HG03460 (cell line): ENCODE measurements around the gene CADM2.
"Not testable (repeated sequence)": the region's sequence is repeated elsewhere in the genome, so short reads cannot be mapped to it uniquely, and the experiment has no call there.

ENCODE experiments used
- ATAC-seq: cut with Tn5 transposase; IDR thresholded peaks from one replicate; pipeline ENCODE4 v1.9.1; 2021; ENCODE audit not compliant: unreplicated experiment

The CADM2 gene

DNA sequence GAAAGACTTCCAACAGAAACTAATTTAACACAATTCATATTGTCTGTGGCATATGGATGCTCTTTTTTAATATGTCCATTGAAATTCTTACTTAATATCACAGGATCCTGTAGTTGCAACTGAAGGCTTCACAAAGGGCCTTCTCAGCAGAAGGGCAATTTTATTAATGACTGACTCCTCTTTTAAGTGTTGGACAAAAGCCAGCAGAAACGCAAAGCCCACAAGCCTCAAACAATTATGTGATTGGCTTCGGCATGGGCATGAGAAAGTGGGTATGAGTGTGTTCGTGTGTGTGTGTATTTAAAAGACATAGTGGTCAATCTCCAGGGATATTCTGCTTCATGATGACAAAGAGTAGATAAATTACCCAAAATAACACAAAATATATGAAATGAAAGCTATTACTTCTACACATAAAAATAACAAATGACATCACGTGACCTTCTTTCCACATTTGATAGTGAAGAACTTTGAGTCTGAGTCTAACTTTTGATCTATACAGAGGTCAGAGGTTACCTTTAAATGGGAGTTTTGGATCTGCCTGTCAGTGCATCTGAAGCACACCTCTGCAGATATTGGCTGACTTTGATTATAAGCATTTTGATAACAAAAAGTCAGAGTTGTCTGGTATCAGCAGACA is 496.9 kb downstream of the CADM2 start:
- no peak for ATAC-seq

DNA sequence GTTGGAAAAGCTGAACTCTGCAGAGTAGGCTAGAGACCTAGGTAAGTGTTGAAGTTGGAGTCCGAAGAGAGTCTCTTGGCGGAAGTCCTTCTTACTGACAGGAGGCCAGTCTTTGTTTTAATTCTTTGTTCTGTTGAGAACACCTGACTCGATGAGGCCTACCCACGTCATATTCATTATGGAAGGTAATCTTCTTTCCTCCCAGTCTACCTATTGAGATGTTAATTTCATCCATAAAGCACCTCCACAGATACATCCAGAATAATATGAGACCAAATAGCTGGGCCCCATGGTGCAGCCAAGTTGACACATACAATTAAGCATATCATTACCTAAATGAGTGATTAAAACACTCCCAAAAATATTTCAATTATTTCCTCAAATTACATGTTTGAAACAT is 515.5 kb downstream of the CADM2 start:
- no peak for ATAC-seq

DNA sequence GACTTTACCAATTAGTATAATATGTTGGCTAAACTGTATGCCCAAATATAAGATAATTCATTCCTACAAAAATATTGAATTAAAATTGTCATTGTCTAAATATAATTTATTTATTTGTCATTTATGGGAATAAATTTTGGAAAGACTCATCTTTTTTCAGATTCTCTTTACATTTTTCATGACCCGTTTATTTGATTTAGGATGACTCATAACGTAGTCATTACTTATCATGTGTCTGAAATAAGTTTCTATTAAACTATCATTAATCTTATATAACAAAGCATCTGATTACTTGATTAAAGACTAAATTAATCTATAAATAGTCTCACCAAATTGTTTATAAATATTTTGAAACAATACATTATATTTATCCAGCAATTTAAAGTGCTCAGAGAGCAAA is 516.6 kb downstream of the CADM2 start:
- ATAC-seq, result no peak

DNA sequence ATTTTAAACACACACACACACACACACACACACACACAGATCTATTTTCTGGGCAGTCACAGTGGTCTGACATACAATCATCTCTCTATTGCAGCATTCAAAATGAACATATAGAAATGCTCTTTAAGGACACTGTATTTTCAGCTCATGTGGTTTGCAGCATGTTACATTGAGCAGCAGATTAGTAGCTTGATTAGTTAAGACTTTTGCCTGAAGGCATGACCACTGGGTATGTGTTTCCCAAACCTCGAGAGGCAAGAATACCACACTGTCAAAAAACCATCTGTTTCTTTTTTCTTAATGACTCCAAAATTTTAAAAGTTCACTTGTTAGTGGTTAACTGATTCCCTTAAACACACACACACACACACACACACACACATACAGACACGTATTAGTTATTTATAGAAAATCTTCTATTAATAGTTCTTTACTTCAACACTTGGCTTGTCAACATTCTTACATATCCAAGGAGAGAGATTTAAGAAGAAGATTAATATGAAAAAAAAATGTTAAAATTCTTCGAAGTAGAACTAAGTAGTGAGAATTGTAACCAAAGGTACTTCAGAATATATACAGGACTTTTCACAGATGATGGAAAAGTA is 518.2 kb downstream of the CADM2 start:
- no peak for ATAC-seq

GRCh38 chr3:85481411-85482212 is 522.8 kb downstream of the CADM2 start:
- no peak for ATAC-seq

DNA sequence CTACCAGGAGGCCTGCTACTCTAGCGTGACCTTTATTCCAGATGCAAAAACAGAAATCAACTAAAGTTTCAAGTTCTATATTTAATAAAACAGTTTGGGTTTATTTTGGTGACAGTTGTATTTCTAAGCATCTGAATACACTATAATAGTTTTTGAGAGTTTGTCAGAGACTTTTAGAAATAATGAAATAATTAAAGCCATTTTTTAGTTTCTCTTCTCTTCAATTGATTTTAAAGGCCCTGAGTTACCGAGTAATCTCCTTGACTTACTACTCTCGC is 523.4 kb downstream of the CADM2 start:
- no peak for ATAC-seq

- no peak for ATAC-seq
Observed at GRCh38 chr3:85483986-85484385, 525.2 kb downstream of the CADM2 start.

GRCh38 chr3:85487375-85487774 is 528.6 kb downstream of the CADM2 start:
- no peak for ATAC-seq

DNA sequence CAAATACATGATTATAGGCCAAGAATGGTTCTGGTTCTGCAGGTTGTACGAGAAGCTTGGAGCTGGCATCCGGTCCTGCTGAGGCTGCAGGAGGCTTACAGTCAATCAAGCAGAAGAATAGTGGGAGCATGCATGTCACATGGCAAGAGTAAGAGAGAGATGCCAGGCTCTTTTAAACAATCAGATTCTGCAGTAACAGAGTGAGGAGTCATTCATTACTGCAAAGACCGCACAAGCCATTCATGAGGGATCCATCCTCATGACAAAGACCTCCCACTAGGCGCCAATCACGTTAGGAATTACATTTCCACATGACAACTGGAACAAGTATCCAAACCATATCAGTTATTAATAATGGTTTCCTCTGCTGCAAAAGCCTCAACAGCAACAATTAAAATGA is 536.8 kb downstream of the CADM2 start:
- ATAC-seq, result no peak

GRCh38 chr3:85498177-85498576 is 539.4 kb downstream of the CADM2 start:
- ATAC-seq, result no peak

DNA sequence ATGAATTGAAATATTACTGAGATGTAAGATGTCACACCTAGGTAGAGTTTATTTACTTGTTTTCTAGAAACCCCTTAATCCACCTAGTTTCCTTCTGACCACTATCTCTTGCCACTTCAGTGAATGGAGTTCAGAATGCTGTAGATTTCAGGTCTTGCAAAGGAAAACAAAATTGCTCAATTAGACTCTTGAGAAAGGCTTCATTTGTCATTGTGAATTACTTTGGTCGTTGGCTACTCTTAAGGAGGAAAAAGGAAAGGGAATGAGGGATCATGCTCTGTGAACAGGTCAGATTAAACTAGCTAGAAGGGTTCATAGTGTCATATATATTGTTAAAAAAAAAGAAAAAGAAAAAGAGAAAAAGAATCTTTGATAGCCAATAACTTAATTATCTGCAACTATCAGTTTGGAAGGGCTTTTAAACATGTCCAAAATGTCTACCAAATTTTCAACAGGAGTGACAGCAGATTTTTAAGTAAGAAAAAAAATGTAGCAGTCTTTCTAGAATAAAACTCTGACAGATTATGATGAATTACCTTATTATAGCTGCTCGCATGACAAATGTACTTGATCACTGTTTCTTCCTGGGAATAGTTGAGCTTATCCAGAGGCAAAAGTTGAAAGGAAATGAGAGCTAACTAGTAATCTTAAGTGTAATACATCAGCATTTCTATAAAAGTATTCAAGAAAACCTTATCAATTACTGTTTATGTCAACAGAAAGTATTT is 543.5 kb downstream of the CADM2 start:
- no peak for ATAC-seq

DNA sequence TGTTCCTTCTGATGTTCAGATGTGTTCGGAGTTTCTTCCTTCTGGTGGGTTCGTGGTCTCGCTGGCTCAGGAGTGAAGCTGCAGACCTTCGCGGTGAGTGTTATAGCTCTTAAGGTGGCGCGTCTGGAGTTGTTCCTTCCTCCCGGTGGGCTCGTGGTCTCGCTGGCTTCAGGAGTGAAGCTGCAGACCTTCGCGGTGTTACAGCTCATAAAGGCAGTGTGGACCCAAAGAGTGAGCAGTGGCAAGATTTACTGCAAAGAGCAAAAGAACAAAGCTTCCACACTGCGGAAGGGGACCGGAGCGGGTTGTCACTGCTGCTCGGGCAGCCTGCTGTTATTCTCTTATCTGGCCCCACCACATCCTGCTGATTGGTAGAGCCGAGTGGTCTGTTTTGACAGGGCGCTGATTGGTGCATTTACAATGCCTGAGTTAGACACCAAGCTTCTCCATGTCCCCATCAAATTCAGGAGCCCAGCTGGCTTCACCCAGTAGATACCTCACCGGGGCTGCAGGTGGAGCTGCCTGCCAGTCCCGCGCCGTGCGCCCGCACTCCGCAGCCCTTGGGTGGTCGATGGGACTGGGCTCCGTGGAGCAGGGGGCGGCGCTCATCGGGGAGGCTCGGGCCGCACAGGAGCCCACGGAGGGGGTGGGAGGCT is 545.5 kb downstream of the CADM2 start:
- not testable (repeated sequence) for ATAC-seq

DNA sequence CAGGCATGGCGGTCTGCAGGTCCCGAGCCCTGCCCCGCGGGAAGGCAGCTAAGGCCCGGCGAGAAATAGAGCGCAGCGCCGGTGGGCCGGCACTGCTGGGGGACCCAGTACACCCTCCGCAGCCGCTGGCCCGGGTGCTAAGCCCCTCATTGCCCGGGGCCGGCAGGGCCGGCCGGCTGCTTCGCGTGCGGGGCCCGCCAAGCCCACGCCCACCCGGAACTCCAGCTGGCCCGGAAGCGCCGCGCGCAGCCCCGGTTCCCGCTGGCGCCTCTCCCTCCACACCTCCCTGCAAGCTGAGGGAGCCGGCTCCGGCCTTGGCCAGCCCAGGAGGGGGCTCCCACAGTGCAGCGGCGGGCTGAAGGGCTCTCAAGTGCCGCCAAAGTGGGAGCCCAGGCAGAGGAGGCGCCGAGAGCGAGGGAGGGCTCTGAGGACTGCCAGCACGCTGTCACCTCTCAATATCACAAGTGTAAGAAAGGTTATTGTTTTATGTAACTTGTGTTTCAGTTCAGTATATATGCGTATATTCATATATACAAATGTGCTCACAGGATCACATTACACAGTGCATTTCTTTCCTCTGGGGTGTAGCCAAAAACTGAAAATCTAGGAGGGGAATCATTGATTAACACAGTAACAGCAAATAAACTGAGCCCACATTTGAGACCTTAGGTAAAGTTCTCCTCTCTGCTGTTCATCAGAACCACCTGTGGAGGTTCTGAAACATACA is 546.2 kb downstream of the CADM2 start:
- not testable (repeated sequence) for ATAC-seq

DNA sequence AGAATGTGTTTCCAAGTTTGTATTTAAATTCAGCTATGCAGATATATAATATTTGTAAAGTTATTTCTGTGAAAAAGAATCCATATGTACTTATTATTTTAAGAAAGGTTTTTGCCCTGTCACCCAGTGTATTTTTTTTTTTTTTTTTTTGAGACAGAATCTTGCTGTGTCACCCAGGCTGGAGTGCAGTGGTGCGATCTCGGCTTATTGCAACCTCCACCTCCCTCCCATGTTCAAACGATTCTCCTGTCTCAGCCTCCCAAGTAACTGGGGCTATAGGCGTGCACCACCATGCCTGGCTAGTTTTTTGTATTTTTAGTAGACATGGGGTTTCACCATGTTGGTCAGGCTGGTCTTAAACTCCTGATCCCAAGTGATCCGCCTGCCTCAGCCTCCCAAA is 548.3 kb downstream of the CADM2 start:
- not testable (repeated sequence) for ATAC-seq

- no peak for ATAC-seq
Observed at GRCh38 chr3:85508659-85509058, 549.9 kb downstream of the CADM2 start.

GRCh38 chr3:85516146-85516545 is 557.4 kb downstream of the CADM2 start:
- no peak for ATAC-seq

GRCh38 chr3:85524104-85524503 is 565.3 kb downstream of the CADM2 start:
- ATAC-seq, result no peak

GRCh38 chr3:85525264-85525663 is 566.5 kb downstream of the CADM2 start:
- no peak for ATAC-seq

DNA sequence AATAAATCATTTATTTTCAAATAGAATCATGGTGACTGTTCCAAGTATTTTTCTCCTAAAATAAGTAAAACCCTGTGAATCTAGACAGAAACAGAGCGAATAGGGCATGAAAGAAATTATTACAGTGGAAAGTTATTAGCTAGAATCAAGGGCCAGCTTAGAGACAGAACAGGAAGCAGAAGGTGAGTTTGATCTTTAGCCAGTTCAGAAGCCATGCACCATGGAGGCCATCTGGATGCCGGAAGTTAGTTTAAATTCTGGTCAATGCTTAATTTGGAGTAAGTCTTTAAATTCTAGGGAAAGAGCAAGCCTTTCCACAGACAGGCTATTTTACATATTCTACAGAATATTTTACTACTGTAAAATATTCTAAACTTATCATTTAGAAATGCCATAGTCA is 574.8 kb downstream of the CADM2 start:
- ATAC-seq, result no peak

- ATAC-seq, result no peak
Observed at GRCh38 chr3:85535517-85535916, 576.7 kb downstream of the CADM2 start.

DNA sequence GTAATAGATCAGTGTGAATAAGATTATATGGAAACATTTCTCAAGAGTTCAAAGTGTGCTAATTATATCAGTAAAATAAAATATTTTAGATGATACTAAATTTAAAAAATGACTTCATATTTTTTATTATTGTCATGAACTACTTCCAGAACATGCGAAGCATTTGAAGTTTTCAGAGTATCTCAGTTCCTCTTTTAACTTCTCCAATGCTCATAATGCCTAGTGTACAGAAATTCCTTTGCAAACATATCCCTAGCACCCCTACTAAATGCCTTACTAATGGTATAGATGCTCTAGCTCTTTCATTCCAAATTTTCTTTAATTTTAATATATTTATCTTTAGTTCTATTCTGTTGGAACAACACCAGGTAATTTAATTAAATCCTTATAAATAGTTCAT is 580.4 kb downstream of the CADM2 start:
- ATAC-seq, result no peak
